ENCODE results near the gene FHDC1.

The FHDC1 gene

DNA sequence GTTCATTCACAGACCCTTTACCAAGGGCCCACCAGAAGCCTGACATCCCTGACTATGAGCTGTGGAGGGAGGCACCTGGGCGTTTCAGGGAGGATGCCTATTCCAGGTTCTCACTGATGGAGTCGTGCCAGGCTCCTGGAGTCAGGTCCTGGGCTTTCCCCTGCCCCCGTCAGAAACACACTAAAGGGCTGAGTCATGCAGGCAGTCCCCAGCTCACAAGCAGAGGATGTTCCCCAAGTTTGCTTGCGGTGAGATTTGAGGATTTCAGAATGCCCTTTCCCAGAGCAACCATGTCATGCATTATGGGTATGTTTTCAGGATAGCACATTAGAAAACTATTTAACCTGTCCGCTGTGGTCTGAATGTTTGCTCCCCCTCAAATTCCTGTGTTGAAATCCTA, 45.2 kb downstream of the FHDC1 start:
- no peak for DNase-seq (ENCODE audit: low spot score)

DNA sequence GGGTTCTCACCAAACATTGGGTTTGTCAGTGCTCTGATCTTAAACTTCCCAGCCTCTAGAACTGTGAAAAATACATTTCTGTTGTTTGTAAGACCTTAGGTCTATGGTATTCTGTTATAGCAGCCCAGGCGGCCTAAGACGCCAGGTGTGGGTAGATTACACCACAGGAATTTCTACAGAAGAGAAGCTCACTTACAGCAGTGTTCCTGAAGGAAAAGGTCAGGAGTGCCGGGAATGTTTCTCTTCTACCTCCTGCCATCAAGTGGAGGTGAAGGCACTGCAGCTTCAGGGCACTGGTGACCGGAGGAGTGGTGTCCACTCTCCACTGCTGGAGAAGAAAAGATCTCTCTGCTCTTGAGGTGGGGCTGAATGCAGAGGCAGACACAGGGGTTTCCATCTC, 45.7 kb downstream of the FHDC1 start:
- DNase-seq (ENCODE audit: low spot score) = no peak

DNA sequence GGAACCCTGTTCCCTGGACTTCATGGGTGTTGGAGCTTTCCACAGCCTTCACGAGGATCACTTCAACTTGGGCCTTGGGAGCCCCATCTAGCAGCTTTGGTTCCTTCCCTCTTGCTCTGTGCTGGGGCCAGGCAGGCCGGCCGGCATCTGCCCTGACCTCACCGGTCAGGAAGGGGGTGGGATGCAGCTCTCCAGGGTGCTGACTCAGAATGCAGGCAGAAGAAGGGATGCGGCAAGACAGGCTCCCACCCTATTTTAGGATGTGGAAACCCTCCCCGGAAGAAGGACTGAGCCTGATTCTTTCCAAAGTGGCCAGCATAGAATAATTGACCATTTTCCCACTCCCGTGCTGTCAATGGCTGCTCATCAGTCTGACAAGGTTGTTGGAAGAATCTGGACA, 47.1 kb downstream of the FHDC1 start:
- no peak for DNase-seq (ENCODE audit: low spot score)

DNA sequence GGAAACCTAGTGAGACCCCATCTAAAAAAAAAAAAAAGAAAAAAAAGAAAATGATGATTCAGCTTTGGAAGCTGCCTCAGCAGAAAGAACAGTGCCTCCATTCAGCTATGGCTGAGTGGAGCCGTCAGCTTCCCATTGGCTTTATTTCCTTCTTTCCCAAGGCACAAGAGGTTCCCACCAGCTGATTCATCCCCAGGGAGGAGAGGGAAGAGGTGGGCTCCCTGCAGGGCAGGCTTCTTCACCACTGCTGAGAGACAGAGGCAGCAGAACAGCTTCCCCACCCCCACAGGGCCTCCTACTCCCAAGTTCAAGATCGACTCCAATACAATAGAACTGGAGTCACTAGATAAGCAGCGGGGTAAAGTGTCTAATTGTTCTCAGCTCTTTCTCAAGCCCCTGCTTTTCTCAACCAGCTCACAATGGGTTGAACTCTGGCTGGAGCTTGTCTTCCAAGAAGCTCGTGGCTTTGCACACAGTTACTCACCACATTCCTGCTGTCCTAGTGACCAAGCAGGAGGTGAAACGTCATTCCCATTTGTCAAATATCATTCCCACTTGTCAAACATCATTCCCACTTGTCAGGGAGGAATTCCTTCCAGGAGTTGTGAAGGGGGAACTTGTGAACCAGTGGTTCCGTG, 47.8 kb downstream of the FHDC1 start:
- DNase-seq (ENCODE audit: low spot score) = no peak

DNA sequence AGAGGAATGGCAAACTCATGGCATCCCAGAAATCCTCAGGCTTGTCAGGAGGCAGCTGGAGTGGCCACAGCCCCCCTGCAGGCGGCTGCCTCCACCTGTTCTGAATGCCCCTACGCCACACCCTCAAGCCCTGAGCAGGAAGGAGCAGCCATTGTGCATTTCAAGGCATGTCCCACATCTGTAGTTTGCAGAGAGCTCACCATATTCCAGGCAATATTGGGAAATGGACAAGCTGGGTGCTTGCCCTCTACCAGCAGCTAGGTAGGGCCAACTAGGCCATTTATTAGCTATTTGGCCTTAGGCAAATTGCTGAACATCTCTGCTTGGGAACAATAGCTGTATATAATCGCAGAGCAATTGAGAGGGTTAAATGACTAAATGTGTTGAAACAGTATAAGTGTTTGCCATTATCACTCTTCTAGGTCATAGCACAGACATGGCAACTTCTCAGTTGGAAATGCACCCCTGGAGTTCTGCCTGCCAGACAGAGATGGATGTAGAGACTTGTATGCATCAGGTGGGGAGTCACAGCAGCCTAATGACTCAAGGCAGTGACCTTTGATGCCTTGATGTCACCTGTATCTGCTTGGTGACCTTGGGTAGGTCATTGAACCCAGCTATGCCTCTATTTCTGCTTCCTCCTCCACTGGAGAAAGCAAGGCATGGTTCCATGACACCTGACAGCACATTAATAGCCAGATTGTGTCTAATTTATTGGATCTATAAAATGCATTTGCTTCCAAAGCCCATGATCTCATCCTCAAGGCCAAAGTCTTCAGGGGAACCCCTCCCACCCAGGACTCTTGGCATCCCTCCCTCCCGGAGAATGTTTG, 52.8 kb downstream of the FHDC1 start:
- no peak for DNase-seq (ENCODE audit: low spot score)

DNA sequence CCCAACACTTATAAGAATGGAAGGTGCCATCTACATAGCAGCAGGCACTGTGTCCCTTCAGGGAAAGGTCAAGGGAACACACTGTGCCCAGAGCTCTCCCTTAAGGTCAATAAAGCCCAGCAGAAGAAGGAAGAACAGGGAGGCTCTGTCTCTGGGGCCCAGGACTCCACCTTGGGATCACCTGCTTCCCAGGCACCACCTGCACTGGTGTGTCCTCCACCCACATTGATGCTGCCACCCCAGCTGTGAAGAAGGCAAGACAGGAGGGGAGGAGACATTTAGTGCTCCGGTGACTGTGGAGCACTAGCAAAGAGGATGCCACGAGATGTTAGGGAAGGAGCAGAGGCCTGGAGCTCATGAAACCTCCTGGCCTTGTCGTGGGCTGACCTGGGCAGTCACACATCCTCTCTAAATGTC, 53.4 kb downstream of the FHDC1 start:
- DNase-seq (ENCODE audit: low spot score) = no peak

DNA sequence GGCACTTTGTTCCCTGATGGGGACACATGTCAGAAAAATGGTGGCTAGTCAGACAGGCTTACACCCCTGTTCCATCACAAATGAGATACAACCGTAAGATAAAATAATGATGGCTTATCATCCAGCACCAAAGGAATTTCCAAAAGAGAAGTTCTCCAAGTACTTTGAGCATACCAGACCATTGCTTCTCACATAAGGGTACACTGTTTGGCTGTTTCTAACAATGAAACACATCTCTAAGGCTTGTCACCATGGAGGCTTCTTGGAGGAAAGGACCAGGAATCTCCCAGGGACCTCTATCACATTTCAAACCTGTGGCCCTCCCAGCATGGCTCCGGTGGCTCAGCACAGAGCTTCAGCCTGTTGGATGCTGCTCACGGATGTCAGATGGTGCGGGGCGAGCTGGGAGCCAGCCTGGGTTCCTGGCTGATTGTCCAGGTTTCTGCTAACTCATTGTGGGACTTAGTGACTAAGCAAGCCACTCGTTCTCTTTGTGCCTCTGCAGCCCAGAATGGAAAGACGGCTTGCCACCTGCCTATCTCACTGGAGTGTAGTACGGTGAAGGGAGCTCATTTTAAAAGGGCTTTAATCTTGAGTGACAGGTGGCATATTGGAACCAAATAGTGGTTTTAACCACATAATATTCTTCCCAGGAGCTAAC, 54.5 kb downstream of the FHDC1 start:
- DNase-seq (ENCODE audit: low spot score) = peak; percentile 81

DNA sequence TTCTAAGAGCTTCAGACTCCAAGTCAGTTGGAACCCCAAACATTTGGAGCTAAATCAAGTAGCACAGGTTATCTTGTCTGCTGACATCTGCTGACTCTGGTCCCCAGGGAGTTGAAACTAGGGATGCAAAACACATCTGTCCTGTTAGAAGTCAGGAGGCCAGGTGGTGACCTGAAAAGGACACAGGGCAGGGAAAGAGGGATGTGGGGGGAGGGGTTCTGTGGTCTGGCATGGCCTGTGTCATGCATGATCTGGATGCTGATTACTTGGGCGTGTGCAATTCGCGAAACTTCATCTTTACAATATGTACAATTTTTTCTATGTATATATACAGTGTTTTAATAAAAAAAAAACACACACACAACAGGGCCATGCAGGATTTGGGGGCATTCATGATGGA, 55.3 kb downstream of the FHDC1 start:
- no peak for DNase-seq (ENCODE audit: low spot score)

DNA sequence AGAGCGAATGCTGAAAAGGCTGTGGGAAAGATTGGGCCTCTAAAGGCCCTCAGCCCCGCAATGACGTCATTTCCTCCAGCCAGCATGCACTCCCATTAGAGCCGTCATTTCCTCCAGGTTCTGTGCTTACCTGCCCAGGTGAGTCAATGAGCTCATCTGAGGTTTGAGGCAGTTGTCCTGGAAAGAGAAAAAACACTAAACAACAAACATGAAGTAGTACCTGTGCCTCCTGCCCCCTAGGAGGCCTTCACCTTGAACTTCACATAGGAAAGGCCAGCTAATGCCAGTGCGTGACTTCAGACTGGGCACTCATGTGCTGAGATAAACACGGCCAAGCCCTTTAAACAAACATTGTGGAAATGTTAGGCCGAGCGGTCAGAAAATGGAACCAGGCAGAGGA, 55.9 kb downstream of the FHDC1 start:
- DNase-seq (ENCODE audit: low spot score) = no peak

DNA sequence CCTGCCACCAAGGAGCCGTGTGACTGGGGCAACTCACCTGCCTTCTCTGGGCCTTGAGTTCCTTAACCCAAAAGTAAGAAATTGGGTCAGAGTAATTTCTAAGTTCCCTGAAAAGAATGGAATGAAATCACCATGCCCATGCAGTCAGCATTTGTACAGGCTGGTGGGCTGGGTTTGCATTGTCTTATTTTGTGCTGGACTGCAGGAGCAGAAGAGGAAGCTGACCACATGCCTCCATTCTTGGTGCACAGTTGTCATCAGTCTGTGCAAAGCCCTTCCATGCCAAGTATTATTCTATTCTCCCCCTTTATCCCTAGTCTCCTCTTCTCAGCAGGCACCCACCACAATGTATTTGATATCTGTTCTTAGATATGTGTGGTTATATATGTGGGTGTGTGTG, 56.3 kb downstream of the FHDC1 start:
- no peak for DNase-seq (ENCODE audit: low spot score)

DNA sequence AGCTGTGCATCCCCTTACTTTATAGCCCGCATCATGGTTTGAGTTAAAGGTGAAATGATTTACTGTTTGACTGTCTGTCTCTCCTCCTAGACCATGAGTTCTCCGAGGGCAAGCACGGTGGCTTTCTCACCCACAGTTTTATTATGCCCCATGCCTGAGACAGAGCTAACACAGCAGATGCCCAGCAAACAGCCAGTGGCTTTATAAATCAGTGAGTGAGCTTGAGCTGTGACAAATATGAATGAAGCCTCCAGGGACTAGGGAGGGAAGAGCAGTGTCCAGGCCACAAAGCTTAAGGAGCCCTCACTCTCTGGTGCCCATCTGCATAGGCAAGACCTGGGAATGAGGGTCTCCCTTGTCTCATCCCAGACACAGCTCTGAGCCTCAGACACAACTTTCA, 57.9 kb downstream of the FHDC1 start:
- no peak for DNase-seq (ENCODE audit: low spot score)

DNA sequence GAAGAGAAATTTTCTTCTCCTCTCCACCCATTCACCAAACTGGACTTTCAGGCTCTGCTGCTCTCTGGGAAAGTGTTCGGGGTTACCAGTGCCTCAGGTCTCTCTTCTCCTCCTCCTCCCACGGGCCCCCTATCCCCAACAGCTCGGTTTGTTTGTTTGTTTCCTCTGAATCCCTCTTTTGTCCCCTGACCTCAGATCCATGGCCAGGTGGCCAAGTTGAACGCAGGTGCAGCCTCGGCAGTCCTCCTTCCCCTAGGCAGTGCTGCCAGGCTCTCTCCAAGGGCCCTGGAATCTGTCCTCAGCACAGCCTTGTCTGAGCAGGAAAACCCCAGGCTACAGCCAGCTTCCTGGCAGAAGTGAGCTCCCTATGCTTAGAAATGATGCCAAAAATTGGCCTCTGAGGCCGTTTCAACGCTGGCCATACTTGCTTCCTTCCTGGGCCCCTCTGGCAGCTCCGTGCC, 60.0 kb downstream of the FHDC1 start:
- peak; percentile 92 for DNase-seq (ENCODE audit: low spot score)

DNA sequence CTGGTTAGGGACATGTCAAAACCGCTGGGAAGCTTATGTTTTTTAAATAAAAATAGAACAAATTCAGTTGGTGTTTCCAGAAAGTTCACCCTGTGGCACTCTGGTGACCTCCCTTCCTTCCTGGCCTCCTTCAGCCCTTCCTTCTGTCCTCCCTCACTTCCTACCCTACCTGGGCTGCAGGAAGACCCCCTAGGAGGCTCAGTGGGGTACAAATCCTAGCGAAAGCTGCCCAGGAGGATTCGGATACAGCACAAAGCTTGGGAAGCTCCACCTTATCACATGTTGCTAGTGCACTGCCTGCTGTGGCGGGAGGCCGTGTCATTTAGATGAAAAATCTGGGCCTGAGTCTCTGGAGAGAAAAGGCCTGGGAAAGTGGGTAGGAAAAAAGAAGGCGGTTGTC, 60.5 kb downstream of the FHDC1 start:
- DNase-seq (ENCODE audit: low spot score) = peak; percentile 21

DNA sequence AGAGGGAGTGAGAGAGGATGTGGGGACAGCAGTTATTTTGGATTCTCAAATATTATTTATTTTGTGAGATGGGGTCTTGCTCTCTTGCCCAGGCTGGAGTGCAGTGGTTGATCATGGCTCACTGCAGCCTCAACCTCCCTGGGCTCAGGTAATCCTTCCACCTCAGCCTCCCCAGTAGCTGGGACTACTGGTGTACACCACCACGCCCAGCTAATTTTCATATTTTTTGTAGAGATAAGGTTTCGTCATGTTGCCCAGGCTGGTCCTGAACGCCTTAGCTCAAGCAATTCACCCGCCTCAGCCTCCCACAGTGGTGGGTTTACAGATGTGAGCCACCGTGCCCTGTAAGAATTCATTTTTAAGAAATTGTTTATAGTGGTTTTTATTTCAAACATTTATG, 61.2 kb downstream of the FHDC1 start:
- DNase-seq (ENCODE audit: low spot score) = no peak

DNA sequence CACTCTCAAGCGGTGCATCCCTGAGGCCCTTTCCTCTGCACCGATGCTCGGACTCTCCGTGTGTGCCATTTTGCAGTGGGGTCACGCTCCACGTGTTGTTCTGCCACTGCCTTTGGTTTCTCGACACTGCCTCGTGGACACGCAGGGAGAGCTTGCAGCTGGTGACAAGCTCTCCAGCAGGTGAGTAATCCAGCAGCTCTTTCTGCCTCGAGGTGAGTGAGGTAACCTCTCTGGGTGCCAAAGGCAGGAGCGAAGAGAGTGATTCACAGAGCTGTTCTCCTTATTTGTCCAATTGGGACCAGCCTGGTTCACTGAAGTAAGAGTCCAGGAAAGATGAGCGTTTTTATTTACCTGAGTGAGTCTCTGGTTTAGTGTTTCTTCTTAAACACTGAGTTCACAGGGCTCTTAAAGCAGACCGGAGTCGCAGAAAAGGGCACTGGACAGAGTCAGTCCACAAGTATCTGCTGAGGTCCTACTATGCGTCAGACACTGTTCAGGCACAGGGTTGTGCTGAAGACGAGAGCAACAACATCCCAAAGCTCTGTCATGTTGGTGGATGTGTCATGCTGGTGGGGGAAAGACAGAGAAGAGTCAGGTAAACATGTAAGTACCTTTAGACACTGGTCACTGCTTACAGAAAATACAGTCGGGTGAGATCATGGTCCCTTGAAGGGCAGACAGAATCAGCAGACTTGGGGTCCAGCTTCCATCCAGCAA, 61.8 kb downstream of the FHDC1 start:
- DNase-seq (ENCODE audit: low spot score) = no peak

DNA sequence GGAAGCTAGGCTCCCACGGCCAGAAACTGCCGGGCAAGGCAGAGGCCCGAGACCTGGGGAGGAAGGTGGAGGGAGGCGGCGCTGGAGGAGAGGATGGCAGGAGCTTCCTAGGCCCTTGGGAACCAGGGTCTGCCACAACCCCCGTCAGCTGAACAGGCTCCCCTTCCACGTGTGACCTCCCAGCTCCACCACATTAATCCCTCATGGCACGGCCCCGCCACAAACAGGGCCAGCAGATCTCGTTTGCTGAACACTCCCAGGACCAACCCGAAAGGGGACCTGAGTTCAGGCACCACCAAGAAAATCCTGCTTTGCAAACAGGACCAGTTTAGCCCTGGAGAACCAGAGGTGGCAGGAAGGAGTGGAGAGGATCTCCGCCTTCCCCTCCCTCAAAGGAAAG, 62.7 kb downstream of the FHDC1 start:
- DNase-seq (ENCODE audit: low spot score) = no peak

DNA sequence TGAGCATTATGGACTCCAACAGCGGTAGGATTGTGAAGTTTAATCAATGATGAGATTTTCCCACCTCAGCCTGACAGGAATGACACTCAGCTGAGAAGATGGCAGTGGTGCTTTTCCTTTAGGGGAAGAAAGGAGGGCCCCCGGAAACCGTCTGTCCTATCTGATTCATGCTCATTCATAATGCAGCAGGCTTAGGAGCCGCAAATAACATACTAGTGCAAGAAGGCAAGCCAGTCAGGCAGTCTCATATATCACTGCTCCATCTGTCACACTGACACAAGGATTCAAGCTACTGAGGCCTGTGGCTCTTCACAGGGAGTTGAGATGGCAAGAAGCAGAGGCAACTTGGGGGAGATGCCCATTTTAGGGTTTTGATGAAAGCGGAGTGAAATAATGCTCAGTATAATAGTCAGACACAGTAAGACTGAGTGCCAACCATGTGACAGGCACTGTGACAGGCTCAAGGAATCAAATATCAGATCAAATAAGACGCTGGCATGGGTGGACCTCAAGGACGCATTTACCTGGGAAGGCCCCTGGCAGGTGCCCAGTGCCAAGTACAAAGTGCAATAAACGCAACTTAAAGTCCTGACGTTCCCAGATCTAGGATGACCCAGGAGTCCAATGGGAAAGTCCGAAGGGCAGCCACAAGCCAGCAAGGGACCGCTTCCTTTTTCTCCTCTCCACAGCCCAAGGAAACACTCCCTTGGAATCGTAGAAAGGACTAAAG, 63.4 kb downstream of the FHDC1 start:
- peak; percentile 69 for DNase-seq (ENCODE audit: low spot score)

DNA sequence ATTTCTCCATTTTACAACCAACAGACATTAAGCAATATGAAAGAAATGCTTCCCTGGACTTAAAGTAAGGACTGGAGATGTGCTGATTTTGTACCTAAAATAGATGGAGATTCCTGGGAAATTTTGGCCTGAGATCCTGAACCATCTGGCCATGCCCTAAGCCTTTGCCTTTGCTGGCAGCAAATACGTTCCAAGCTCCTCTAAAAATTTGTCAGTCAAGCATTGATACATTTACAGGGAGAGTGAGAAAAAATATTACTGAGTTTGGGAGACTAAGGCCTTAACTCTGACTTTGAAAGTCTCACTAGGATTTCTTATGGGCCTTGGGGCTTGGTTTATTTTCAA, 63.9 kb downstream of the FHDC1 start:
- peak; percentile 96 for DNase-seq (ENCODE audit: low spot score)

DNA sequence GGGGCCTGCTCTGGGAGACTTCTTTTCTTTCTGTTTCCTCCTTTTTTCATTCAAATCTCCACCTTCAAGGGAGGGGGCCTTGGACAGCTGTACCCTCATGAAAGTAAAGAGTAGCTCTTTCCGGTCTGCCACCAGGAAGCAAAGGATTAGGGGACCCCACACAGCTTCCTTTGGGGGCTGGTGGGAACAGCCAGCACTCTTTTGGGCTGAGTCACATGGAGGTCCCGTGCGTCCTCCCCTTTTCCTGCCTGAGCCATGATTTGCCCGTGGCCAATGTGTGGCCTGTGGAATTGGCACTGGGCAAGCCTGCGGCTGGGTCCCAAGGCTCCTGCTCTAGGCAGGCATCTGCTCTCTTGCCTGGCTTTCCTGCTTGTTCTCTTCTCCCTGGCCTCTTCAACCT, 65.5 kb downstream of the FHDC1 start:
- peak; percentile 58 for DNase-seq (ENCODE audit: low spot score)

DNA sequence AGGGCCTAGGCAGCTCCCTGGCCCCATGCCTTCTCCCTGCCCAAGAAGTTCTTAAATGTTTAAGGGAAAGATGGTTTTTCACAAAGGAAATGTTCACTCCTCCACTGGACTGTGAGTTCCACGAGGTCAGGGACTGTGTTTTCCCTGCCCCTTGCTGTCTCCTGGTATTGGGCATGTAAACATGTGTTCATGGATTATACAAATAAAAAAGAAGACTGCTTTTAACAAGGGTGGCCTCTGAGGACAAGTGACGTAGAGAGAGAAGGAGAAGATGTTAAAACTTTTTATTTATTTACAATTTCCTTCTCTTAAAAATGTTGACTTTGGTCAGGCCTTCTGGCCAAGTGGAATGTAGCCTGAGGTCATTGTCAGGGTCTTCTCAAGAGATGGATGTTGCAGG, 66.0 kb downstream of the FHDC1 start:
- DNase-seq (ENCODE audit: low spot score) = no peak

DNA sequence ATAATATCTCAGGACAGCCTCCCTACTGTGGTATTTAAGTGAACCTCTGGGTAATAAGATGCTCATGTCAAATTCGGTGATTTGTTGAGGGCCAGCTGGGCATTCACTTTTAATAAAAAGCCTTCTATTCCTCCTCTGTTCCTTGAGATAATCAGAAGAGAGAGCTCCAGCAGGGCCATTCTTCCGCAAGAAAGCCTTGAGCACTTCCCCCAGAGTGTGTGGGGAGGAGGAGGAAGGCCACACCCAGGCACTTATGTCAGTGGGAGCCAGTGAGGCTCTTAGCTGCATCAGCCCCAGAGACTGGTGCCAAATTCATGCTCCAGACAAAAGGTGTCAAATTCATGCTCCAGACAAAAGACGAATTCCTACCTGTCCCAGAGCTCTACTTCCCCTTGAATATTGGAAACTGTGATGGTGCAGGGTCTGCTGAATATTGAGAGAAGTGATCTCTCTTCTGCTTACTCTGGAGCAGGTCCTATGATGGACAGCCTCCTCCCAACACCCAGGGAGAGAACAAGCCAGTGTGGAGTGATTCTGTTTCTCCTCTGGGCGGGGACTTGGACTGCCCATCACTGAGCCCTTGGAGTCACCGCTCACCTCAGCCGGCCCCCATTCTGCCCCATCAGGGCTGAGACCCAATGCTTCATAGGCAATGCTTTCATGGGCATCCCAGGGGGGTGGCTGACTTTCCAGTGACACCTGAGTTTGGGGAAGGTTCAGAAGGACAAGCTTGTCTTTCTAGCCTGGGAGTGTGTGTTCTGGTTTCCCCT, 68.1 kb downstream of the FHDC1 start:
- no peak for DNase-seq (ENCODE audit: low spot score)
